Peyer's patch (tissue), 4 donors: ENCODE results near the gene KCTD19.

ENCODE experiments used
- CTCF ChIP-seq, 6 experiments: fragments of 450-650 bp in 4 of 6; fragments of 200-600 bp in 2 of 6; sonication (generic) in 1 of 6; IDR thresholded peaks; one replicate each; pipeline ENCODE4 v1.5.1; 2017 to 2019; ENCODE audit warnings: antibody characterized with exemption in 6 of 6, mild to moderate bottlenecking in 3 of 6, moderate library complexity in 1 of 6
- POLR2A ChIP-seq, 2 donors: fragments of 450-650 bp; IDR thresholded peaks; one replicate each; pipeline ENCODE4 v1.5.1; 2017; ENCODE audit warnings: antibody characterized with exemption in 2 of 2, mild to moderate bottlenecking in 2 of 2, moderate library complexity in 2 of 2

- TF ChIP-seq CTCF (IDR thresholded peaks at IDR 0.05) (no peak), POLR2A (IDR thresholded peaks at IDR 0.05) (no peak)
Observed at GRCh38 chr16:67342616-67343015, 16.1 kb upstream of the KCTD19 start.
